Measurements from ENCODE around the gene NCOA1. TPM values are rescaled to one million over a fixed set of nuclear protein-coding genes. Genes with fewer than 3 reads are reported as not detected.

The NCOA1 gene
- total RNA-seq, 1 experiment from 2014 or later: 24.6 TPM

DNA sequence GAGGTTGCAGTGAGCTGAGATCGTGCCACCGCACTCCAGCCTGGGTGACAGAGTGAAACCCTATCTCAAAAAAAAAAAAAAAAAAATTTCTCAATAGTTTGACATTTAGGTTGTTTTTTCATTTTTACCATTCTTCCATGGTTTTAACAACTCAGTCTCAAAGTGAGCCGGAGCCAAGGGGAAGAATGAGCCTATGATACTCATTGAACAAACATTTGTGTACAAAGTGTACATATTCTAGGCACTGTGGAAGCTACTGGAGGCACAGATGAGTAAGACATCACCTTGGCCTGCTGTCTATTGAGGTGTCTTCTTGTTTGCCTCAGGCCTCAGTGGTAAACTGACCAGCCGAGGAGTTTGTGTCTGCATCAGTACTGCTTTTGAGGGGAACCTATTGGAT, 324.1 kb downstream of the NCOA1 start:
- POLR2A ChIA-PET: no interaction called here
- BruUV-seq (replicated peaks): no TSS peak
- no peak for ATAC-seq

DNA sequence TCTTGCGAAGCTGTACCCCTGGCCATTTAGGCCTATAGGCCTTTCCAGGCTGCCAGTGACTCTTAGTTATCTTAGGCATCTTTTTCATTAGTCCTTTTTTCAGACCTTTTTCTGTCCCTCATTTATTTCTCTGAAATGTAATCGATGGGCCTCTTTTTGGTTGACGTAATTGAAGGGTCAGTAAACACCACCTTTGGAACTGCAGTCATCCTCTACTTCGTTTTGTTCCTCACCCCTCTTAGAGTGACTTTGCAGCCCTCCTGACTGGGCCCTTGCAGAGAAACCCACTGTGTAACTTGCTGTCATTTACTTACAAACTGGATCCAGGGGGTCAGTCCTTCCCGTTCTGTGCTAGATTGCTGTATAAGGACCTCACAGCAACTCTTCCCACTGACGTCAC, 325.4 kb downstream of the NCOA1 start:
- POLR2A ChIA-PET: no interaction called here
- Histone ChIP-seq H3K36me3 (ENCODE audit: control insufficient read depth, insufficient read depth, low read length) (peaks cover 21% of the 10 kb centered on the region), H3K4me3 (ENCODE audit: low read depth in 2 of 2, low read length in 2 of 2) (no peak overlapping the region), H3K27ac (ENCODE audit: low read length) (no peak overlapping the region), H3K9me3 (ENCODE audit: control insufficient read depth, insufficient read depth, low read depth, low read length) (no peaks in the 10 kb centered on the region), H3K27me3 (ENCODE audit: control insufficient read depth, insufficient read depth, low read length) (no peaks in the 10 kb centered on the region), H3K4me1 (ENCODE audit: control insufficient read depth, insufficient read depth, low read length) (no peaks in the 10 kb centered on the region)
- CTCF ChIA-PET: no interaction called here
- in situ Hi-C loops (cut with HindIII; ENCODE audit: low pct_unique_long_range_greater_than_20kb, low sequenced_read_pairs) (no loop called here), intact Hi-C loops (cut with micrococcal nuclease; ENCODE audit: unreplicated experiment) (no loop called here)
- ATAC-seq: no peak
- no TSS peak for BruUV-seq (replicated peaks)
- DNase-seq (ENCODE audit: low read depth, low spot score): no peak
- TF ChIP-seq SIN3A (IDR thresholded peaks at IDR 0.05; ENCODE audit: borderline replicate concordance, insufficient read depth, low read depth, low read length): no peak
- no peak for TF ChIP-seq TCF7L2 (IDR thresholded peaks at IDR 0.05; ENCODE audit: low read depth, low read length)
- no peak for TF ChIP-seq POLR2AphosphoS5 (IDR thresholded peaks at IDR 0.05; ENCODE audit: low read depth, low read length)
- TF ChIP-seq, protein P1, sequence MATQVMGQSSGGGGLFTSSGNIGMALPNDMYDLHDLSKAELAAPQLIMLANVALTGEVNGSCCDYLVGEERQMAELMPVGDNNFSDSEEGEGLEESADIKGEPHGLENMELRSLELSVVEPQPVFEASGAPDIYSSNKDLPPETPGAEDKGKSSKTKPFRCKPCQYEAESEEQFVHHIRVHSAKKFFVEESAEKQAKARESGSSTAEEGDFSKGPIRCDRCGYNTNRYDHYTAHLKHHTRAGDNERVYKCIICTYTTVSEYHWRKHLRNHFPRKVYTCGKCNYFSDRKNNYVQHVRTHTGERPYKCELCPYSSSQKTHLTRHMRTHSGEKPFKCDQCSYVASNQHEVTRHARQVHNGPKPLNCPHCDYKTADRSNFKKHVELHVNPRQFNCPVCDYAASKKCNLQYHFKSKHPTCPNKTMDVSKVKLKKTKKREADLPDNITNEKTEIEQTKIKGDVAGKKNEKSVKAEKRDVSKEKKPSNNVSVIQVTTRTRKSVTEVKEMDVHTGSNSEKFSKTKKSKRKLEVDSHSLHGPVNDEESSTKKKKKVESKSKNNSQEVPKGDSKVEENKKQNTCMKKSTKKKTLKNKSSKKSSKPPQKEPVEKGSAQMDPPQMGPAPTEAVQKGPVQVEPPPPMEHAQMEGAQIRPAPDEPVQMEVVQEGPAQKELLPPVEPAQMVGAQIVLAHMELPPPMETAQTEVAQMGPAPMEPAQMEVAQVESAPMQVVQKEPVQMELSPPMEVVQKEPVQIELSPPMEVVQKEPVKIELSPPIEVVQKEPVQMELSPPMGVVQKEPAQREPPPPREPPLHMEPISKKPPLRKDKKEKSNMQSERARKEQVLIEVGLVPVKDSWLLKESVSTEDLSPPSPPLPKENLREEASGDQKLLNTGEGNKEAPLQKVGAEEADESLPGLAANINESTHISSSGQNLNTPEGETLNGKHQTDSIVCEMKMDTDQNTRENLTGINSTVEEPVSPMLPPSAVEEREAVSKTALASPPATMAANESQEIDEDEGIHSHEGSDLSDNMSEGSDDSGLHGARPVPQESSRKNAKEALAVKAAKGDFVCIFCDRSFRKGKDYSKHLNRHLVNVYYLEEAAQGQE (IDR thresholded peaks at IDR 0.05; ENCODE audit: insufficient read depth in 1 of 2, low read depth in 2 of 2, low read length in 1 of 2): no peak
- TF ChIP-seq, protein P2, sequence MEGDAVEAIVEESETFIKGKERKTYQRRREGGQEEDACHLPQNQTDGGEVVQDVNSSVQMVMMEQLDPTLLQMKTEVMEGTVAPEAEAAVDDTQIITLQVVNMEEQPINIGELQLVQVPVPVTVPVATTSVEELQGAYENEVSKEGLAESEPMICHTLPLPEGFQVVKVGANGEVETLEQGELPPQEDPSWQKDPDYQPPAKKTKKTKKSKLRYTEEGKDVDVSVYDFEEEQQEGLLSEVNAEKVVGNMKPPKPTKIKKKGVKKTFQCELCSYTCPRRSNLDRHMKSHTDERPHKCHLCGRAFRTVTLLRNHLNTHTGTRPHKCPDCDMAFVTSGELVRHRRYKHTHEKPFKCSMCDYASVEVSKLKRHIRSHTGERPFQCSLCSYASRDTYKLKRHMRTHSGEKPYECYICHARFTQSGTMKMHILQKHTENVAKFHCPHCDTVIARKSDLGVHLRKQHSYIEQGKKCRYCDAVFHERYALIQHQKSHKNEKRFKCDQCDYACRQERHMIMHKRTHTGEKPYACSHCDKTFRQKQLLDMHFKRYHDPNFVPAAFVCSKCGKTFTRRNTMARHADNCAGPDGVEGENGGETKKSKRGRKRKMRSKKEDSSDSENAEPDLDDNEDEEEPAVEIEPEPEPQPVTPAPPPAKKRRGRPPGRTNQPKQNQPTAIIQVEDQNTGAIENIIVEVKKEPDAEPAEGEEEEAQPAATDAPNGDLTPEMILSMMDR (IDR thresholded peaks at IDR 0.05): no peak

More for the DNA sequence above, 324.1 kb downstream of the NCOA1 start:
- TF ChIP-seq, protein P1 (IDR thresholded peaks at IDR 0.05; ENCODE audit: insufficient read depth in 1 of 2, low read depth in 2 of 2, low read length in 1 of 2): no peak
- TF ChIP-seq POLR2AphosphoS5 (IDR thresholded peaks at IDR 0.05; ENCODE audit: low read depth, low read length) (no peak), SIN3A (IDR thresholded peaks at IDR 0.05; ENCODE audit: borderline replicate concordance, insufficient read depth, low read depth, low read length) (no peak)
- TF ChIP-seq, protein P2 (IDR thresholded peaks at IDR 0.05): no peak
- no peaks in the 10 kb centered on the region for H3K27me3 ChIP-seq (ENCODE audit: control insufficient read depth, insufficient read depth, low read length)
- no peak for DNase-seq (ENCODE audit: low read depth, low spot score)
- CTCF ChIA-PET: no interaction called here
- in situ Hi-C loops (cut with HindIII; ENCODE audit: low pct_unique_long_range_greater_than_20kb, low sequenced_read_pairs): no loop called here
- H3K27ac ChIP-seq (ENCODE audit: low read length): no peak overlapping the region
- peaks cover 19% of the 10 kb centered on the region for H3K36me3 ChIP-seq (ENCODE audit: control insufficient read depth, insufficient read depth, low read length)
- H3K4me1 ChIP-seq (ENCODE audit: control insufficient read depth, insufficient read depth, low read length): no peaks in the 10 kb centered on the region
- intact Hi-C loops (cut with micrococcal nuclease; ENCODE audit: unreplicated experiment): no loop called here
- H3K9me3 ChIP-seq (ENCODE audit: control insufficient read depth, insufficient read depth, low read depth, low read length): no peaks in the 10 kb centered on the region
- H3K4me3 ChIP-seq (ENCODE audit: low read depth in 2 of 2, low read length in 2 of 2): no peak overlapping the region

All from Panc1 (cell line).